Activated CD4-positive, alpha-beta T cell treated with anti-CD3 and anti-CD28 coated beads for 36 hours (primary cell): ENCODE results near the gene NR0B1. TPM values are rescaled to one million over a fixed set of nuclear protein-coding genes. Genes with fewer than 3 reads are reported as not detected.

Experiments
- ATAC-seq: fragments of 200-7000 bp; cut with Tn5 transposase; one replicate; pipeline ENCODE4 v1.10.0; 2021; ENCODE audit warnings: mild to moderate bottlenecking, moderate library complexity
- CTCF ChIA-PET: fragments of 350-600 bp; sonication (Branson Sonifier 250); formaldehyde crosslinking; loops from one replicate; lab custom pipeline; 2021; ENCODE audit warnings: antibody characterized with exemption; lab: Charles Lee
- POLR2A ChIA-PET: fragments of 350-600 bp; sonication (Branson Sonifier 250); formaldehyde crosslinking; loops from one replicate; lab custom pipeline; 2021; ENCODE audit warnings: antibody characterized with exemption, inconsistent platforms; lab: Charles Lee
- DNase-seq: peaks from one replicate; pipeline ENCODE4 v3.0.0-alpha.2; 2020
- H3K27ac Mint-ChIP-seq: one replicate; pipeline ENCODE4 v1.8.0; 2021; ENCODE audit warnings: mixed read lengths
- H3K27me3 Mint-ChIP-seq: one replicate; pipeline ENCODE4 v1.8.0; 2021; ENCODE audit warnings: mixed read lengths
- H3K36me3 Mint-ChIP-seq: one replicate; pipeline ENCODE4 v1.8.0; 2021; ENCODE audit warnings: low read depth, mixed read lengths
- H3K4me1 Mint-ChIP-seq: one replicate; pipeline ENCODE4 v1.8.0; 2021; ENCODE audit warnings: mixed read lengths
- H3K4me3 Mint-ChIP-seq: one replicate; pipeline ENCODE4 v1.8.0; 2021; ENCODE audit warnings: mild to moderate bottlenecking, moderate library complexity, mixed read lengths
- H3K9me3 Mint-ChIP-seq: one replicate; pipeline ENCODE4 v1.8.0; 2021; ENCODE audit warnings: low read depth, mixed read lengths
- intact Hi-C, 2 experiments: fragments of 100-400 bp; cut with DNase I in 1 of 2; cut with micrococcal nuclease in 1 of 2; formaldehyde crosslinking; loops; one replicate each; pipeline versions ENCODE4 v1.14.2 to v1.15.1; 2022 to 2024; cut with DNase I, micrococcal nuclease
- total RNA-seq, 2 experiments: library from RNA; stranded (reverse); gene quantifications; one replicate each; pipeline ENCODE4 v1.2.3, GENCODE V29; 2021

Gene NR0B1
- total RNA-seq, 2 experiments from 2014 or later: not detected

- Mint-ChIP-seq H3K27ac (no peak overlapping the region), H3K36me3 (no peaks in the 10 kb centered on the region), H3K4me1 (no peaks in the 10 kb centered on the region), H3K4me3 (no peak overlapping the region), H3K9me3 (no peaks in the 10 kb centered on the region), H3K27me3 (no peaks in the 10 kb centered on the region)
- ATAC-seq: no peak
- DNase-seq: no peak
- intact Hi-C loops: no loop called here
- ChIA-PET POLR2A (no interaction called here), CTCF (interaction anchor here (0.6 kb wide), 1 partner anchor 73 kb away, joined by 3 read pairs; no protein-coding TSS in a partner anchor)
Observed at GRCh38 chrX:30259927-30260326, 49.3 kb downstream of the NR0B1 start.

Other genes starting within 250 kb of the NR0B1 start
- gene MAGEB2, start 93.8 kb downstream of the NR0B1 start, total RNA-seq: not detected
- not detected for gene MAGEB3, start 78.7 kb downstream of the NR0B1 start, total RNA-seq
- gene MAGEB4, start 67.4 kb downstream of the NR0B1 start, total RNA-seq: not detected
- gene MAGEB1, start 62.2 kb downstream of the NR0B1 start, total RNA-seq: not detected